NCI-H526 (cell line): ENCODE data around the gene LHX2.

Experiments
- DNase-seq, 2 experiments: peaks; one replicate each; lab custom pipeline; 2025; lab: John Stamatoyannopoulos, UW

Gene LHX2

DNA sequence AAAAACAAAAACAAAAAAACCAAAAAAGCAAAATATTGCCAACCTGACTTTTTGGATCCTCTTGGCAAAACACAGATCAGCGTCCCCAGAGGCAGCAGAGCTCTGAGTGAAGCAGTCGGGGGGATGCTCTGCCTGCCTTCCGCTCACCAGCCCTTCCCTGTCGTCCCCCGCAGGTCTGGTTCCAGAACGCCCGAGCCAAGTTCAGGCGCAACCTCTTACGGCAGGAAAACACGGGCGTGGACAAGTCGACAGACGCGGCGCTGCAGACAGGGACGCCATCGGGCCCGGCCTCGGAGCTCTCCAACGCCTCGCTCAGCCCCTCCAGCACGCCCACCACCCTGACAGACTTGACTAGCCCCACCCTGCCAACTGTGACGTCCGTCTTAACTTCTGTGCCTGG lies 20.7 kb downstream of the LHX2 start:
- no peak for DNase-seq

DNA sequence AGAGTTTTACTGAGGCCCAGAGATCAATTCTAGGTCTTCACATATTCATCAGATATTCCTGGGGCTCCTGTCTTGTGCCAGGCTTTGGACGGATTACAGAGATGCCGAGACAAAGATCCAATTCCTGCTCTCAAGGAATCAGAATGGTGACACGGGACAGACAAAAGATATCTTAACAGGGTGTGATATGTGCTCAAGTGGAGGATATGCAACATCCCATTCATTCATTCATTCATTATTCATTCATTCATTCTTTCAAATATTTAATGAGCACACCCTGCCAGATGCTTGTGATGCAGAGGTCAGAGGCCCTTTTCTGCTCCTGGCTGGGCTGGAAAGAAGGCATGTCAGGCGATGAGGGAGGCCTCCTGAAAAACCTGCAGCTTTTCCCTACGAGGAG lies 21.8 kb downstream of the LHX2 start:
- DNase-seq: no peak

DNA sequence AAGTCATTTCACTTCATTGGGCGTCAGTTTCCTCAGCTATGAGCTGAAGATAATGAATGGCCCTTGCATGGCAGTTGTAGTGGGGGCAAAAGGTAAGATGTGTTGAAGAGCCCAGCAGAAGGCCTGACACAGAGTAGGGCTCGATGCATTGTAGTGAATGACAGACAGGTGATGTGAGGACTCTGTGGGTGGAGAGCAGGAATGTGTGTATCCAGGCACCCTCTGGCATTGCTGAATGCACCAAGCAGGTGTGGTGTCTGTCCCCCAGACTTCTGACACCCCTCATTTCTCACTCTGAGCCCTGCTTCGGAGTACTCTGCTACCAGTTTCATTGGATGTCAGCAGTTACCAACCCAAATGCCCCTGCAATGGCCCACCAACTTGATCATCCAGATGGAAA lies 22.4 kb downstream of the LHX2 start:
- no peak for DNase-seq

DNA sequence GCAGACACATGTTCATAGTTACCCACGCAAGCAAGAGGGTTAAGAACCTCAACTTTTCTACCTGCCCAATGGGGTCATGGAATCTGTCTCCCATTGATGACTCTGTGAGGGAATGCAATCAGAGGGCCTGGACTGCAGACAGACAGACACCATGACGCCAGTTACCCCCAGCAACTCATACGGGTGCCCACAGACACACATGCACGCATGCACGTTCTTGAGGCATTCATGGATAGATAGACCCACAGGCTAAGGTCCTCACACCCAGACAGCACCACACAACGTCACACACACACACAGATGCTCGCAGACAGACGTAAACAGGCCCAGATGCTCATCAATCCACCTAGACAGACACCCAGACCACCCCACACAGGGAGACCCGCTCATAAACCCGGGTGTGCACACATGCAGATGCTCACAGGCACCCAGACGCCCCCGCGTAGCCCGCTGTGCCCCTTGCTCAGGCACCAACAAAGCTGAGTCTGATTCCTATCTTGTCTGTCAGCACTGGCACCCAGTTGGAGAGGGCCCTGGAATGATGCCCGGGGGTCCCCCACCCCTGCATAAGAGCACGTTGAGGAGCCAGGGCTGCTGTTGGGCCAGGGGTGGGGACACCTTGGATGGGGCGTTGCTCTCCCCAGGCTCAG lies 23.6 kb downstream of the LHX2 start:
- no peak for DNase-seq

DNA sequence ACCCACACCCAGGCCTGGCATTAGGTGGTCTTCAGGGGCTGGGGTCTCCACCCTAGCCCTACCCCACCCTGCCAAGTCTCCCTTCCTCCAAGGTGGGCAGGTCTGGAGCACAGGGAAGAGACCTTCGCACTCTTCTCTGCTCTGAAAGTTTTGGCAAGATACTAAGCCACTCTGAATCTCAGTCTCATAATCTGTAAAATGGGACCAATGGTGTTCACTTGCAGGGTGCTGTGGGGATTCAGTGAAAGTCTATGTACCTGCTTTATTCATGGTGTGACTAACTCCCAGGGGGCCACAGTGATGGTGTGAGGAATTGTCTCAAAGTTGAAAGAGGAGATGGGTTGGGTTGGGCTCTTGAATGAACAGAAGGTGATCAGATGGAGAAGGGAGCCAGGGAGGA lies 25.0 kb downstream of the LHX2 start:
- DNase-seq: no peak

DNA sequence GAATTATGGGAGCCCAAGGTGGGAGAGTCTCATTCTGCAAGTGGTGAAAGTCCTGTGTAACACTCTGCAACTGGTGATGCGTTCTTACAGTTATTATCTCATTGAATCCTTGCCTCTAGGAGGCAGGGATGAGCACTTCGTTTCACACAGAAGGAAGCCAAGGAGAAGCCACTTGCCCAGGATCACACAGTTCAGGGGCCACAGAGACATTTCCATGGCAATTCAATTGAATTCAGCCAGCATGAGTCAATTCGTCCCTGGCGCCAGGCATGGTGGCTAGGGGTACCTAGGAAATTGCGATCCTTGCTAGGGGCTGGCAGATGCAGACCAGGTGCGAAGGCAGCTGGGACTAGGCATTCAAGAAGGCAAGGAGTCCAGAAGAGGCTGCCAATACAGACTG lies 26.2 kb downstream of the LHX2 start:
- no peak for DNase-seq

DNA sequence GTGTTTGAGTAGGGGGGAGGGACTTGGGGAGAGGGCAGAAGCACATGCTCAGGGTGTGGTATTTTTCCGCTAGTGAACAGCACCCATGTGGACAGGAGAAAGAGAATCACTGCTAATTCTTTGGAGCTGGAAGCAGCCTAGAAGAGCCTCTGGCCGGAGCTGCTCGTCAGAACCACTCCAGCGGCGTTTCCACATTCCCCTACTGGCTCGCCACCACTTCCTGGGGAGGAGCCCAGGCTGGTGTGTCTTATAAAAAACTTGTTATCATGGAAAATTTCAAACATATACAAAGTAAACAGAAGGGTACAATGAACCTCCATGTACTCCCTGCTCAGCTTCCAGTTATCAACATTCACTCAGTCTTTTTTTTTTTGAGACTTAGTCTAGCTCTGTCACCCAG lies 26.7 kb downstream of the LHX2 start:
- DNase-seq: no peak

DNA sequence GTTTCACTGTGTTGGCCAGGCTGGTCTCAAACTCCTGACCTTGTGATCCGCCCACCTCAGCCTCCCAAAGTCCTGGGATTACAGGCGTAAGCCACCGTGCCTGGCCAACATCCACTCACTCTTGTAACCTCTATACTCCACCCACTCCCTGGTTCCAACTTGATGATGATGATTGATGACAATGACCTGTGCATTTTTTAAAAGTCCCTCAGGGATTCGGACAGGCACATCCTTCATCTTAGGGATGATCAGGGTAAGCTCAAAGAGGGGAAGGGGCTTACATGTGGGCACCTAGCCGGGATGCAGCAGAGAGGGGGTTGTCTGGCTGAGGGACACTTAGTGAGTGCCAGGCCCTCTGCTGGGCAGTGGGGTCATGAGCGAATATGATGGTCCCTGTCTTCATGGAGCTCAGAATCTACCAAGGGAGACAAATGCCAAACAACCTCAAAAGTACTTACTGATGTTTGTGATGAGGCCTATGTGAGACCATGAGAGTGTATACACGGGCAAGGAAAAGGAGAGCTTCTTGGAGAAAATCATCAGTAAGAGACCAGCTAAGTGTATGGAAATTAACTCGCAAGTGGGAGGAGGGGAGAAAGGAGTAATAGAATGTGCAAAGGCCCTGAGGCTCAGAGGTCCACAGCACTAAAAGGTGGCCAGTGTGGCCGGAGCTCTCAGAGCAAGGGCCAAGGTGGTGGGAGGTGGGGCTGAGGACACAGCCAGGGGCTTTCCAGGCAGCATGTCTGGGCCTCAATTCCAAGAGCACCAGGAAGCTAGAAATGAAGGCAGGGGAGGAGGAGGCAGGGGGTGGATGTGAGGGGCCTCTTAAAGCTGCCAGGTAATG lies 27.4 kb downstream of the LHX2 start:
- no peak for DNase-seq

DNA sequence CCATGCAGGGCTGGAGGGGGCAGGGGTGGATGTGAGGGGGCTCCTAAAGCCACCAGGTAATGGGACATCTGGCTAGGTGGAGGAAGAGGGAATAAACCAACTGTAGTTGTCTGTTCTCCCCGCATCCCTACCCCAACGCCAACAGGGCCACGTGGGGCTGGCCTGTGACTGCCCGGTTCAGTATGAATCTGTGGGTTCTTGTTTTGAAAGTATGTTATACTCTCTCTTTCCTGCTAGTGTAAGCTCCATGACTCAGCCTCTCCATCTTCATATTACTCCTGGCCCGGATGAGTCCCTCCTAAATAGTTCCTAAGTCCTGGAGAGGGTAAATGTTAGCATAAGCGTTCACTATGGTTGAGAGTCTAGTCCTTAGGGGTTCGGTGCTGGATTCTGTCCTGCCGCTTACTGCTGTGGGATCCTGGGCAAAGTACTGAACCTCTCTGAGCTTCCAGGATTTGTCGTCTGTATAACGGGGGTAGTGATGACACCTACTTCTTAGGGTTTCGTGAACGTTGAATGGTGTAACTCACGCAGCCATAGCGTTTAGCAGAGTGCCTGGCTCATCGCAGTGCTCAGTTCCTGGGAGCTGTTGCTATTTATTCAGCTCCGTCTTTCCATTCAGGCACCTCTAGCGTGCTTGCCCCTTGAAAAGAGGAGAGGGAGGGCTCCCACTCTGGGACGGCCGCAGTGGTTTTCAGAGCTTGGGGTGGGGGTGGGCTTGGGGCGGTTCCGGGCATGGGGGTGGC lies 28.8 kb downstream of the LHX2 start:
- DNase-seq: no peak

DNA sequence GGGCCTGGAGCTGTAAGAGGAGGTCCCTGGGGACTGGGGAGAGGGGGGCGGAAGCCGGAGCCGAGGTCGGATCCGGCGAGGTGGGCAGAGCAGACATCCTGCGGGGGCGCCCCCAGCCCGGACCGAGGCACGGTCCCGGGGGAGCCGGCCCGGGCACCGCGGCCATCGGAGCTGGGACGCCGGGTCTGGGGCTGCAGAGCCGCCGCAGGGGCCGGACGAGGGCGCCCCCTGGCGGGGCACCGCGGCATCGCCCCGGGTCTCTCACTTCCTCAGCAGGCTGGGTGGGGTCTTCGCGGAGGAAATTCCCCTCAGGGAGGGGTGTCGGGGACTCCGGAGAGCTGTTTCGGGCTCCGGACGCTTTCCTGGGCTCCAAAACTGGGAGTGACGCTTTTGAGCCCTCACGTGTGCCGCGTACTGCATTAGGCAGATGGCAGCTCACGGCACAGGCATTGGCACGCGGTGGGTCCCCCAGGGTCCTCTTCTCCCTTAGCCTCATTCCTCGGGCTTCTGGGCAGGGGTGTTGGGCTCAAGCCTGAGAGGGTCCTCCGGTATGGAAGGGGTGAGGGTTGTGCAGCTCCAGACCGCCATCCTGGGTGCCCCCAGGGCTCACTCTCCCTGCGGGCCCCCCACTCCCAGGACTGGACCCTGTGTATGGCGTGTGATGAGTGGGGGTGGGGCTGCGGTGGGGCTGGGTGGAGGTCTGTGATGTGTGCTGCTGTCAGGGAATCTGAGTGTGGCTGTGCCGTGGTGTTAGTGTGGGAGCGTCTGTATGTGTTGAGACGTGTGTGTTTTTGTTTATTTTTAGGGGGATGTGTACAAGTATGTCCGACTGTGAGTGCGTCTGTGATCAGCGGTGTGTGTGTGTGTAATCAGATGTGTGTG lies 29.6 kb downstream of the LHX2 start:
- DNase-seq: peak in 1 of 2 experiments; percentile 54

DNA sequence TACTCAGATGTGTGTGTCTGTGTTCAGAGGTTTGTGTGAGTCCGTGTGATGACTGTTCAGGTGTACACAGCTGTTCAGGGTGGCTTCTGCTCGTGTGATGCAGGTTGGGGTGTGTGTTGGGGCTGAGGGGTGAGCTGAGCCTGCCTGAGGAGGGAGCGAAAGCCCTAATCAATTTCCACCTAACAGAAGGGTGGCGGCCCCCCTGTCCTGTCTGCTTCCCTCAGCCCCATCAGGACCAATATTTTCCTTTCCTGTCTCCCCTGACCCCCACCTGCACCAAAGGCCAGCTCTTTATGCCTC lies 30.2 kb downstream of the LHX2 start:
- no peak for DNase-seq

DNA sequence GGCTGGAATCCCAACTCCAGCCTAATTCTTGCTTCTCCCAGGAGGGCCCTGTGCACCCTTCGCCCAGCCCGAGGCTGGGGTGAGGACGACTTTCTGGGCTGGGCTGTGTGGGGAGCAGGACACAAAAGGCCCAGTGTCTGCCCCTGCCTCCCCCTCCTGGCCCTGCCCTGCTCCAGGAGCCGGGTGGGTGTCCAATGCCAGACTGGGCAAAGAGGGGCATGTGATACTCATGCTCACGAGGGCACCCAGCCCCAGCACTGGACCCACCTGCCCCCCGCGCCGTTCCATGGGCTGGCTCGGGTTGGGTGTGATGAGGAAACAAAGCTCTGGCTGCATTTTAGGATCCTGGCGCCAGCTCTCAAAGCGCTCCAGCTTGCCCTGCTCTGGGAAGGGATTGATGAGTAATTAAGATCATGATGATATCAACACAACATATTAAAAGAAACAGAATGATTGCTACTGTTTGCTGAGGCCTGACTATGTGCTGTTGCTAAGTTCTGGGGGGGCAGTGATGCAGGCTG lies 30.7 kb downstream of the LHX2 start:
- DNase-seq: no peak

DNA sequence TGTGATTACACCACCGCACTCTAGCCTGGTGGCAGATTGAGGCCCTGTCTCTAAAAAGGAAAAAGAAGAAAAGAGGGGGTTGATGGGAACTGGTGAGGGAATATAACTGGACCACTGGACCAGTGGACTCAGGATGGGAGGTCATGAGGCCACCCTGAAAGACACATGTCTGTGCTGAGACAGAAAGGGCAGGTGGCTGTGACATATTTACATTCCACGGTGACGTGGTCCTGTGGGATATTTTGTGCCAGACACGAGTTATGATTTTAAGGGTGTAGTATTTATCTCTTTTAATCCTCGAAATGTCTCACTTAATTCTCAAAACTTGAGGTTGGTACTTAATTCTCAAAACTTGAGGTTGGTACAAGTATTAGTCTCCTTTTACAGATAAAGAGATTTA lies 32.9 kb downstream of the LHX2 start:
- DNase-seq: no peak

DNA sequence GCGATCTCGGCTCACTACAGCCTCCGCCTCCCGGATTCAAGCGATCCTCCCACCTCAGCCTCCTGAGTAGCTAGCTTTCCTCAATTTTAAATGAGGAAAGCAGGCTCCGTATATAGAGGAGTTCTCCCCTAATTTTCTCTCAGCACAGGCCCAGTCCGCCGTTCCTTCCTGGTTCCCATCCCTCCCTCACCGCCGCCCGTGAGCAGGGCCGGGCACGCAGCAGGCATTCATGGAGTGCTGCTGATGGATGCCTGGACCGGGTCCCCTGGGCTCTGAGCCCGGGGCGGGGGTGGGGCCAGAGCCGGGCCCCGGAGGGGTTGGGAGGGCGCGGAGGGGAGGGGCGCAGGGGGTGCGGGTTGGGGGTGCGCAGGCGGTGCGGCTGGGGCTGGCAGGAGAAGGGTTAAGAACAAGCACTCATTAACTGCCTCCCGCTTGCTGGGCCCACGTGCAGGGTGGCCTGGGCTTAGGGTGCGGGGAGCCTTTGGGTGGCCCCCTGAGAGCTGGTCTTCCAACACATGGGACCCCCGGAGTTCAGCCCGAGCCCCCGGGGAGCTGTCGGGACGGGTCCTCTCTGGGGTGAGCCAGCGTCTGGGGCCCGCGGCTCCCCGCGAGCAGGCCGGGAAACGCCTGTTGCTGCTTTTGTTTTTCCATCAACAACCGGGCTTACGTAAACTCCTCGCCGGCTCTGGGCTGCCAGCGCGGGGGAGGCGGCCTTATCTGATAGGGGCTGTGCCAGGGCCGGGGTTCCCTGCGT lies 33.7 kb downstream of the LHX2 start:
- DNase-seq: peak in 1 of 2 experiments; percentile 32

DNA sequence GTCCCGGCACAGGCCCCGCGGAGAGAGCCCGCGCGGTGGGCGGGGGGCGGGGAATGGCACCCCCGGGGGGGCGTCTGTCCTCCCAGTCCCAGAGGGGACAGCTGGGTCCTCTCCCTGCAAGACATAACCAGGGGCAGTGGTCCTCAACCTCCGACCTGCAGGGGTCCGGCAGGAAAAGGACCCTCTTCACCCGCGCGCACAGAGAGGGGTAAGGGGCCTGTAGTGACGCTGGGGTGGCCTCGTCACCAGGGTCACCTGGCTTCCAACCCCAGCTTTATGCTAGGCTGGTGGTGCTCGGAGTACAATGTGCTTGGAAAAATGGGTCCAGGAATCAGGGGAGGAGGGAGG lies 34.2 kb downstream of the LHX2 start:
- no peak for DNase-seq

DNA sequence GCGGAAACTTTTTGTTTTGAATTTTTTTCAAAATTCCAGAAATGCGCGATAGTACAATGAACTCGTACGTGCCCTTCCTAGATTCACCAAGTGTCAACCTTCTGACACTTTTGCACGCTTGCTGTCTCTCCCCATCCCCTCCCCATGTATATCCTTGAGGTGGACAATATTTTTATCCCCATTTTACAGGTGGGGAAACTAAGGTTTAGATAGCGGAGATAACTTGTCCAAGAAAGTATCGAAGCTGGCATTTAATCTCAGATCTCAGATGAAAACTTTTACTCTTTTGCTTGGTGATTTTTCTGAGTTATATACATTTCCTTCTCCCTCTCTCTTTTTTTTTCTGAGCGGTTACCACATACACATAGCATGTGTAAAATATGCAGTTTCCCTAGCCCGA lies 34.6 kb downstream of the LHX2 start:
- no peak for DNase-seq

DNA sequence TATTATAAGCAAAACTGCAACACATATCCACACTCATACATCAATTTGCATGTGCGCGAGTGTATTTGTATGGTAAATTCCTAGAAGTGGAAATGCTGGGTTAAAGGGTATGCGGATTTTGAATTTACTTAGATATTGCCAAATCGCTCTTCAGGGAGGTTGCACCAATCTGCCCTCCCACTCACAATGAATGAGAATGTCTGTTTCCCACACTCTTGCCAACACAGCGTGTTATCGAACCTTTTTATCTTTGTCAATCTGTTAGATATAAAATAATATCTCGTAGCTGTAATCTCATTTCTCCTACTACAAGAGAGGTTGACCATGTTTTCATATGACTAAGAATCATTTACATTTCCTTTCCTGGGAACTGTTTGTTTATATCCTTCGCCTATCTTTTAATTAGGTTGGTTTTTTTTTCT lies 35.7 kb downstream of the LHX2 start:
- peak in 1 of 2 experiments; percentile 19 for DNase-seq

DNA sequence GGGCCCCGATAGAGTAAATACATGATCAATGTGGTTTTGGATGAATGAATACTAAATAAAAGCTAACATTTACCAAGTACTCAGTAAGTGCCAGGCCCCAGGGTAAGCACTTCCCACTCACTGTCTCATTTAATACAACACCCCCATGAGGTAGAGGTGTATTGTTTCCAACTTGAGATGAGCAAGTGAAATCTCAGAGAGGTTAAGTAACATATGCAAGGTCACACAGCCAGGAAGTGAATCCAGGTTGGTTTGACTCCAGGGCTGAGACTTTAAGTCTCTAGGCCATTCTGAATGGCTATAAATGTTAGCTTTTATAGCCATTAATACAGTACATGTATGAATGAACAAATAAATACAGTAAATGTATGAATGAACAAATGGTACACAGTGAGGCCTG lies 39.4 kb downstream of the LHX2 start:
- no peak for DNase-seq

DNA sequence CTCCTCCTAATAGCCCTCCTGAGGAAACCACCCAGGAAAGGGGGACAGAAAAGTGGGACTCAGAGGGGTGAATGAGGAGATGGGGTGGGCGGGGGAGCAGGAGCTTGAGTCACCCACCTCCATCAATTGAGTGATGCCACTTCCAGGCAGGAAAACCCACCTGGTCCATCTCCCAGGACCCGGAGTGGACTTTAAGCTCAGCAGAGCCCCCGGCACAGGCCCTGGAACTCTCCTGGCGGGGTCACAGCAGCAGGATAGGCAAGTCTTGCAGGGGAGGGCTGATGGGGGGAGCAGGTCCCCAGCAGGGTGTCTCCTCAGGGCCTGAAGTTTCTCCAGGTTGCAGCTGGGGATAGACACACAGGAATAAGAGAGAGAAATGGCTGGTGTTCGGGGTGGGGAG lies 40.8 kb downstream of the LHX2 start:
- DNase-seq: no peak

DNA sequence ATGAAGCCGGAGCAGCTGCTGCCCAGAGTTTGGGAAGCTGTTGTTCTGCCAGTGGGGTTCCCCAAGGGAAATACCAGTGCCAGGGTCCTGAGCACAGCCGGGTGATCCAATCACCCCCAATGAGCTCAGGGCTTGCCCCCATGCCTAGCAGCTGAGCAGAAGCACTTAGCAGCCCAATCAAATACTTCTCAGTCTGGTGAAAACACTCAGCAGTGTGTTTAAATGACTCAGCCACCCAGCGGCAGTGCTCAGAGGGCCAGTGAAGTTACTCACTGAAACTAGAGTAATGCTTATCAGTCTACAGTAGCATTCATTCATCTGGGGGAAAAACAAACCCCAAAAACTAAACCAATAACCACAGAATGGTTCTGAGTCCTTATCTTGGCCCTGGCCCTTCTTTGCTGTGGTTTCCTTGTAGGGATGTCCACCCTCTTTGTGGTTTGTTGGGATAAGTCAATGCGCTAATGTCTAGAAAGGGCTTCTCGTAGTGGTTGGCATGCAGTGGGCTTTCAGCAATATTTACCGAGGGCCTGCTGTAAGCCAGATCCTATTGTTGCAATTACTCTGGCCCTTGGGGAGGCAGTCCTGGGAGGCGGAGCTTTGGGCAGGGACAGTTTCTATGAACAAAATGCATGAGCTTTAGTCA lies 43.1 kb downstream of the LHX2 start:
- no peak for DNase-seq
